Smooth muscle cell of the brain vasculature (primary cell): ENCODE results near the gene MSL2.
"Not testable (repeated sequence)": the region's sequence is repeated elsewhere in the genome, so short reads cannot be mapped to it uniquely, and the experiment has no call there.

ENCODE experiments used
- DNase-seq: peaks from one replicate; pipeline ENCODE4 v3.0.0-alpha.2; 2012; ENCODE audit warnings: low read depth, low spot score

MSL2 gene

GRCh38 chr3:136146981-136147729 is 49.0 kb downstream of the MSL2 start:
- no peak for DNase-seq

GRCh38 chr3:136144397-136144796 is 51.7 kb downstream of the MSL2 start:
- DNase-seq = not testable (repeated sequence)

DNA sequence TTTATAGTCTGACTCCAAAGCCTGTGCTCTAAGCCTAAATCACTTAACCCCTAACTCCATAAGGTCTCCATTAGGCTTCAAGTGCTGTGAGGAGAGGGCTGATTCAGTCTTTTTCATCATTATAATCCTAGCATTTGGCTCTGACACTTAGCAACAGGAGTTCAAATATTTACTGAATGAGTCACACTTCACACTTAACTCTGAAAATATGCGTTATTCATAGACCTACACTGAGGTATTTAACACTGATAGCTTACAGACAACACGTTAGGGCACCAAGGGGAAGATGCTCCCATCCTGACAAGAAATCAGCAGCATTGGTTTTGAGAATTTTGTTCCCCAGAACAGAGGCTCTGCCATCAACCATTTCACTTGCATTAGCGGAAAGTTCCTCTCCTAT is 53.5 kb downstream of the MSL2 start:
- DNase-seq = no peak

DNA sequence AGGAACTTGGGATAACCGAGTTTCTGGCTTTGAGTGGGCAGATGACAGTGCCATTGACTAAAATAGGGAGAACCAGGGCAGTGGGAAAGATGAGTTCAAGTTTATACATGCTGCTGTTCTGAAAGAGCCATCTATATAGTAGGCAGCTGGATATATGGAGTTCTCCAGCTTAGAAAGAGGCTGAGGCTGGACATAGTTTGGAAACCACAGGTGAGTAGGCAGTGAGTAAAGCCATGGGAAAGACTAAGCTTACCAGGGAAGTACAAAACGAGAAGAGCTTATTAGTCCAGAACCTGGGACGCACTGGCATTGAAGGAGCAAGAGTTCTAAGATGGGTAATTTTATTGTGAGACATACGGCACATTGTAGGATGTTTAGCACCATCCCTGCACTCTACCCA is 54.2 kb downstream of the MSL2 start:
- DNase-seq = no peak

GRCh38 chr3:136141291-136141785 is 54.8 kb downstream of the MSL2 start:
- no peak for DNase-seq

- DNase-seq = no peak
Observed at GRCh38 chr3:136136454-136136853, 59.7 kb downstream of the MSL2 start.

DNA sequence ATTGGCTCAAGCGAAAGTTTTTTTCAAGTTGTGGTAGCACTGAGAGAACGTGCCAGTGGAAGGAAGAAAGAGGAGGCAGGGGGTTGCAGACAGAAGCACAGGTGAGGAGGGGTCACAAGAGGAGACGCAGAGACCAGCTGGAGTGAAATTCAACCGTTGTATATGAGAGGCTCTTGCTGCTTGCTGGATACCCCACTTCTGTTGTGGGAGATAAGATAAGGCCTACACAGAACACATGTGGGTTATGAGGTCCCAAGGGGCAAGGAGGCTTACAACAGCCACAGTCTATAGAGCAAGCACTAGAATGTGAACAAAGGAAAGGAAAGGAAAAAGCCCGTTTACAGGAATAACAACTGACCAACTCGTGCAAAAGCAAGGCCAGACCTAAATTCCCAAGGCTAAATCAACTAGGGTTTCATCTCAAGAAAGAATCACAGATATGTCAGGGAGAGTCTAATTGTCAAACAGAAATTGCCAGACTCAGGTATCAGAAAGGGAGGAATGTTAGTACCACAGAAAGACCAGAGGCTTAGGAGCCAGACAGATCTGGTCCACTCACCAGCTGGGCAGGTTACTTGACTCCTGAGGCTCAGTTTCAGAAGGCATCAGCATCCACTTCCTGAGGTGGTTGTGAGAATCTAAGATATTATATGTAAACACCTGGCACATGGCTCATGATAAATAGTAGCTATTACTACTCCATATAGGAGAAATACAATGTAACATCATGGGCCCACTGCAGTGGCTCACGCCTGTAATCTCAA is 60.9 kb downstream of the MSL2 start:
- no peak for DNase-seq

DNA sequence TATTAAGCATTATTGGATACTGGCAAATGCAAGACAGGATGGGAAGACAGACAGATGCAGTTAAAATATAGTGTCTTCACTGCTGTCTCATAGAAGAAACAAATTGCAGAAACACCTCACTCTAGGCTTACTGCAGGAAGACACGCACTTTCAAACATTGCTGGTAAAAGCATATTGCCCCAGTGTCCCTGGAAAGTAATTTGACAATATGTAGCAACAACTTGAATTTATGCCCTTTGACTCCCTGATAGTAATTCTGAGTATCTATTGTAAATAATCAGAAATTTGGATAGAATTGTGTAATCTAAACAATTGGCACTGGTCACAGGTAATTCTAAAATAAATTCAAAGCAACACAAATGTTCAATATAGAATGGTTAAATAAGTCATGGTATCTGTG is 62.0 kb downstream of the MSL2 start:
- DNase-seq = no peak

DNA sequence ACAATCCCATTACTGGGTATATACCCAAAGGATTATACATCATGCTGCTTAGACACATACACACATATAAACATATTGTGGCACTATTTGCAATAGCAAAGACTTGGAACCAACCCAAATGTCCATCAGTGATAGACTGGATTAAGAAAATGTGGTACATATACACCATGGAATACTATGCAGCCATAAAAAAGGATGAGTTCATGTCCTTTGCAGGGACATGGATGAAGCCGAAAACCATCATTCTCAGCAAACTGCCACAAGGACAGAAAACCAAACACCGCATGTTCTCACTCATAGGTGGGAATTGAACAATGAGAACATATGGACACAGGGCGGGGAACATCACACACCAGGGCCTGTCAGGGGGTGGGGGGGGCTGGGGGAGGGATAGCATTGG is 64.5 kb downstream of the MSL2 start:
- not testable (repeated sequence) for DNase-seq

GRCh38 chr3:136122006-136122405 is 74.1 kb downstream of the MSL2 start:
- DNase-seq = no peak

- DNase-seq = no peak
Observed at GRCh38 chr3:136120373-136121348, 75.5 kb downstream of the MSL2 start.

DNA sequence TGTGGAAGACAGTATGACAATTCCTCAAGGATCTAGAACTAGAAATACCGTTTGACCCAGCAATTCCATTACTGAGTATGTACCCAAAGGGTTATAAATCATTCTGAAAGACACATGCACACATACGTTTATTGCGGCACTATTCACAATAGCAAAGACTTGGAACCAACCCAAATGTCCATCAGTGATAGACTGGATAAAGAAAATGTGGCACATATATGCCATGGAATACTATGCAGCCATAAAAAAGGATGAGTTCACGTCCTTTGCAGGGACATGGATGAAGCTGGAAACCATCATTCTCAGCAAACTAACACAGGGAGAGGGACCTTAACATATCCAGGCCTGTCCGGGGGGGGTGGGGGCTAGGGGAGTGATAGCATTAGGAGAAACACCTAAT is 76.4 kb downstream of the MSL2 start:
- DNase-seq = not testable (repeated sequence)

GRCh38 chr3:136119332-136119731 is 76.8 kb downstream of the MSL2 start:
- not testable (repeated sequence) for DNase-seq

DNA sequence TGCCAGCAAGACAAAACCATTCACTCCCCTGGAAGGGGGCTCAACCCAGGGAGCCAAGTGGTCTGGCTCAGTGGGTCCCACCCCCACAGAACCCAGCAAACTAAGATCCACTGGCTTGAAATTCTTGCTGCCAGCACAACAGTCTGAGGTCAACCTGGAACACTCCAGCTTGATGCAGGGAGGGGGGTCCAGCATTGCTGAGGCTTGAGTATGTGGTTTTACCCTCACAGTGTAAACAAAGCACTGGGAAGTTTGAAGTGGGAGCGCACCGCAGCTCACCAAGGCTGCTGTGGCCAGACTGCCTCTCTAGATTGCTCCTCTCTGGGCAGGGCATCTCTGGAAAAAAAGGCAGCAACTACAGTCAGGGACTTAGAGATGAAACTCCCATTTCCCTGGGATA is 81.7 kb downstream of the MSL2 start:
- DNase-seq = peak; percentile 62

- no peak for DNase-seq
Observed at GRCh38 chr3:136110481-136110880, 85.7 kb downstream of the MSL2 start.

DNA sequence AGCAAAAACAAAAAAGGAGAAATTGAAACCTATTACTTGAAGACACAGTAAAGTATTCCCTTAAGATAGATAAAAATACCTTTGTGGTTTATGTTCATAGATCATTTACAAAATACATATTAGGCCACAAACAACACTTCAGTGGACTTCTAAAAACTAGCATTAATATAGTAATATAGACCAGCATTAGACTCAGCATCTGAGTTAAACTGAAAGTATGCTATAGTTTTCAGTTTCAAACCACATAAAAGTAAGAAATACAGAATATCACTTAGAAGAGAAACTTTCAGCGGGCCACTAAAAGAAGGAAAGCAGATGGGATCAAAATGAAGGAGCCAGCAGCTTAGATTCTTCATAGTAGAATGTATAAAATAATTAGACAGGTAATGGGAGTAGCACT is 86.6 kb downstream of the MSL2 start:
- no peak for DNase-seq

GRCh38 chr3:136106101-136106500 is 90.0 kb downstream of the MSL2 start:
- DNase-seq = no peak

GRCh38 chr3:136105044-136105443 is 91.1 kb downstream of the MSL2 start:
- DNase-seq = no peak
